Stimulated activated CD4-positive, alpha-beta T cell treated with anti-CD3 and anti-CD28 coated beads, Interleukin-1b, Interleukin-23, amount 100 ng/mL, for 1 hour (primary cell): ENCODE measurements around the gene DYDC2.
"Not testable (repeated sequence)": the region's sequence is repeated elsewhere in the genome, so short reads cannot be mapped to it uniquely, and the experiment has no call there.

Experiments
- DNase-seq, 2 donors: peaks; one replicate each; pipeline ENCODE4 v3.0.0-alpha.2; 2020; ENCODE audit warnings: low read depth in 2 of 2

Gene DYDC2

GRCh38 chr10:80356563-80356988 lies at the start of gene DYDC2, which contains the start of gene DYDC1:
DYDC2 (plus strand) TSS chr10:80356781; CDS start chr10:80362444, 5,663 bp downstream.
DYDC1 (minus strand) TSS chr10:80356755; CDS start chr10:80352601, 4,154 bp downstream.
- no peak for DNase-seq

GRCh38 chr10:80313523-80313922 lies 43.1 kb upstream of the DYDC2 start:
- DNase-seq, result no peak

- no peak for DNase-seq
Measured at GRCh38 chr10:80315391-80315790, 41.2 kb upstream of the DYDC2 start.

GRCh38 chr10:80318742-80319141 lies 37.8 kb upstream of the DYDC2 start:
- no peak for DNase-seq

- DNase-seq, result no peak
Measured at GRCh38 chr10:80319318-80319717, 37.3 kb upstream of the DYDC2 start.

GRCh38 chr10:80319725-80320290 lies 36.8 kb upstream of the DYDC2 start:
- no peak for DNase-seq

GRCh38 chr10:80320377-80320776 lies 36.2 kb upstream of the DYDC2 start:
- no peak for DNase-seq

GRCh38 chr10:80321183-80321582 lies 35.4 kb upstream of the DYDC2 start:
- DNase-seq, result no peak

GRCh38 chr10:80322158-80322557 lies 34.4 kb upstream of the DYDC2 start:
- DNase-seq, result no peak

GRCh38 chr10:80322711-80323110 lies 33.9 kb upstream of the DYDC2 start:
- DNase-seq, result no peak

- no peak for DNase-seq
Measured at GRCh38 chr10:80323311-80323710, 33.3 kb upstream of the DYDC2 start.

- DNase-seq, result no peak
Measured at GRCh38 chr10:80324086-80324485, 32.5 kb upstream of the DYDC2 start.

GRCh38 chr10:80324891-80325364 lies 31.7 kb upstream of the DYDC2 start:
- no peak for DNase-seq

GRCh38 chr10:80333983-80334382 lies 22.6 kb upstream of the DYDC2 start:
- no peak for DNase-seq

- DNase-seq, result no peak
Measured at GRCh38 chr10:80344276-80344675, 12.3 kb upstream of the DYDC2 start.

- DNase-seq, result no peak
Measured at GRCh38 chr10:80344912-80345311, 11.7 kb upstream of the DYDC2 start.

- no peak for DNase-seq
Measured at GRCh38 chr10:80350251-80350650, 6.3 kb upstream of the DYDC2 start.

- DNase-seq, result no peak
Measured at GRCh38 chr10:80351220-80351619, 5.4 kb upstream of the DYDC2 start.

- DNase-seq, result no peak
Measured at GRCh38 chr10:80356989-80357850, 639 bp downstream of the DYDC2 start.

GRCh38 chr10:80357851-80358125 lies 1.2 kb downstream of the DYDC2 start:
- no peak for DNase-seq

- DNase-seq, result not testable (repeated sequence)
Measured at GRCh38 chr10:80358925-80359324, 2.3 kb downstream of the DYDC2 start.

GRCh38 chr10:80359644-80360043 lies 3.1 kb downstream of the DYDC2 start:
- DNase-seq, result no peak

- DNase-seq, result no peak
Measured at GRCh38 chr10:80365510-80365909, 8.9 kb downstream of the DYDC2 start.
